K562 (cell line): ENCODE data around the gene BAIAP2. TPM values are rescaled to one million over a fixed set of nuclear protein-coding genes. Genes with fewer than 3 reads are reported as not detected.

Experiments used
- ATAC-seq: fragments of 200-7000 bp; cut with Tn5 transposase; 3 replicates; pipeline ENCODE4 v1.9.1; 2020; ENCODE audit warnings: moderate library complexity
- BruUV-seq: library from RNA; stranded (reverse); fragments of 400-500 nt; replicated peaks from 2 replicates; lab custom pipeline; 2021; lab: Mats Ljungman, UMichigan
- CTCF ChIA-PET: fragments of 300-600 bp; formaldehyde crosslinking; extraction: SDS; loops from one replicate; lab custom pipeline; 2021; ENCODE audit warnings: low intra/inter-chr PET ratio; lab: Yijun Ruan, JAX
- POLR2A ChIA-PET: fragments of 300-600, 350-650 bp; sonication (Branson Sonifier 250); formaldehyde crosslinking; extraction: SDS; loops from one replicate; lab custom pipeline; 2021; ENCODE audit warnings: antibody characterized with exemption, inconsistent platforms; lab: Yijun Ruan, JAX
- DNase-seq, 4 experiments: peaks; one replicate each; pipeline versions ENCODE4 v3.0.0 to v3.0.0-alpha.2; 2011 to 2018; ENCODE audit warnings: low spot score in 3 of 4, mixed read lengths in 3 of 4; ENCODE audit errors: extremely low read depth in 1 of 4
- FAIRE-seq: peaks from 2 replicates; lab custom pipeline; 2011; peaks lifted over from hg19 to GRCh38; lab: Jason Lieb, UNC
- H2AFZ ChIP-seq: 2 replicates; pipeline ENCODE4 v1.6.0; 2011; ENCODE audit warnings: low read depth, low read length, control low read depth, inconsistent platforms
- H3K27ac ChIP-seq: fragments of 200-600 bp; 3 replicates; pipeline ENCODE4 v1.8.0; 2011; ENCODE audit warnings: low read depth, mild to moderate bottlenecking, control low read depth, inconsistent platforms, low read length, moderate library complexity, mixed read lengths; ENCODE audit errors: extremely low read depth
- H3K27me3 ChIP-seq, 2 experiments: fragments of 300-600 bp in 1 of 2; 2 replicates in 1 of 2; 3 replicates in 1 of 2; pipeline versions ENCODE4 v1.6.0 to v1.8.0; 2011; ENCODE audit warnings: inconsistent platforms in 2 of 2, low read length in 2 of 2, mild to moderate bottlenecking in 1 of 2, mixed read lengths in 1 of 2, moderate library complexity in 1 of 2; ENCODE audit not compliant: control insufficient read depth in 2 of 2, insufficient read depth in 2 of 2
- H3K36me3 ChIP-seq: fragments of 300-600 bp; 3 replicates; pipeline ENCODE4 v1.8.0; 2011; ENCODE audit warnings: mild to moderate bottlenecking, low read length, inconsistent platforms; ENCODE audit not compliant: control insufficient read depth, insufficient read depth
- H3K4me1 ChIP-seq, 2 experiments: fragments of 200-600 bp in 1 of 2; replicated peaks in 1 of 2; 2 replicates in 1 of 2; 3 replicates in 1 of 2; pipeline versions ENCODE4 v1.5.1 to v1.8.0; 2011; ENCODE audit warnings: inconsistent platforms in 2 of 2, low read length in 2 of 2, mild to moderate bottlenecking in 1 of 2, mixed read lengths in 1 of 2, moderate library complexity in 1 of 2; ENCODE audit not compliant: control insufficient read depth in 2 of 2, insufficient read depth in 2 of 2
- H3K4me2 ChIP-seq: 2 replicates; pipeline ENCODE4 v1.6.1; 2011; ENCODE audit warnings: low read length, control low read depth, inconsistent platforms, mixed read lengths; ENCODE audit not compliant: insufficient read depth
- H3K4me3 ChIP-seq: fragments of 200-600 bp; sonication (generic), shearing (Covaris generic); 2 replicates; pipeline ENCODE4 v1.5.1; 2016; ENCODE audit warnings: control low read depth, inconsistent platforms
- H3K79me2 ChIP-seq: fragments of 200-600 bp; 3 replicates; pipeline ENCODE4 v1.8.0; 2011; ENCODE audit warnings: low read length, inconsistent platforms; ENCODE audit not compliant: control insufficient read depth, insufficient read depth
- H3K9ac ChIP-seq, 2 experiments: 2 replicates each; pipeline versions ENCODE4 v1.6.0 to v1.6.1; 2011; ENCODE audit warnings: low read depth in 2 of 2, low read length in 2 of 2, control low read depth in 1 of 2, inconsistent platforms in 1 of 2, mild to moderate bottlenecking in 1 of 2, mixed read lengths in 1 of 2; ENCODE audit not compliant: insufficient read depth in 1 of 2
- H3K9me1 ChIP-seq: one replicate; pipeline ENCODE4 v1.6.0; 2011; ENCODE audit warnings: inconsistent platforms, mild to moderate bottlenecking, low read length, moderate library complexity; ENCODE audit not compliant: control insufficient read depth, insufficient read depth
- H3K9me3 ChIP-seq: replicated peaks from 2 replicates; pipeline ENCODE4 v1.5.1; 2011; ENCODE audit warnings: low read depth, low read length, inconsistent platforms; ENCODE audit not compliant: control insufficient read depth, insufficient read depth
- H4K20me1 ChIP-seq: replicated peaks from 2 replicates; pipeline ENCODE4 v1.6.1; 2011; ENCODE audit warnings: low read length, inconsistent platforms, mixed read lengths; ENCODE audit not compliant: control insufficient read depth, insufficient read depth
- ILK ChIP-seq: fragments of 450-650 bp; IDR thresholded peaks from 2 replicates; pipeline ENCODE4 v1.6.1; 2016; ENCODE audit warnings: missing genetic modification characterization, low read depth, mild to moderate bottlenecking, missing compliant biosample characterization, moderate library complexity, borderline replicate concordance
- MCM3 ChIP-seq: fragments of 450-650 bp; IDR thresholded peaks from 2 replicates; pipeline ENCODE4 v1.6.1; 2016
- MYBL2 ChIP-seq, 2 experiments: fragments of 450-650 bp in 1 of 2; sonication (generic) in 1 of 2; formaldehyde crosslinking in 1 of 2; IDR thresholded peaks; 2 replicates each; pipeline versions ENCODE4 v1.6.1 to v1.8.1; 2017 to 2022; ENCODE audit warnings: borderline replicate concordance in 1 of 2, inconsistent platforms in 1 of 2, low read depth in 1 of 2, mild to moderate bottlenecking in 1 of 2, missing genetic modification reagents in 1 of 2, moderate library complexity in 1 of 2
- NELFE ChIP-seq: IDR thresholded peaks from 2 replicates; pipeline ENCODE4 v1.6.1; 2011; ENCODE audit warnings: mild to moderate bottlenecking; ENCODE audit not compliant: insufficient read depth, insufficient read length
- ZFP91 ChIP-seq: sonication (generic); formaldehyde crosslinking; IDR thresholded peaks from 2 replicates; pipeline ENCODE4 v1.8.0; 2022; ENCODE audit warnings: mild to moderate bottlenecking, missing genetic modification reagents
- ZNF143 ChIP-seq: sonication (generic); formaldehyde crosslinking; IDR thresholded peaks from 2 replicates; pipeline ENCODE4 v1.9.0; 2022; ENCODE audit warnings: mild to moderate bottlenecking, missing genetic modification reagents
- ZNF609 ChIP-seq: sonication (generic); formaldehyde crosslinking; IDR thresholded peaks from 2 replicates; pipeline ENCODE4 v1.8.1; 2023; ENCODE audit warnings: missing genetic modification reagents, mild to moderate bottlenecking, borderline replicate concordance
- WGBS: fragments of 100-300 bp; shearing (Covaris generic); methylation state at CpG from one replicate; pipeline ENCODE4 v1.1.6; 2016; ENCODE audit warnings: low coverage, mixed read lengths; ENCODE audit not compliant: insufficient coverage; ENCODE audit errors: missing lambda C conversion rate; 5-methylcytosine and 5-hydroxymethylcytosine counted together
- in situ Hi-C: fragments of 300-500 bp; cut with MboI; formaldehyde crosslinking; loops from 4 replicates; pipeline ENCODE4 v1.15.0; 2018; ENCODE audit warnings: inconsistent platforms, mixed read lengths
- intact Hi-C: fragments of 100-400 bp; cut with micrococcal nuclease; formaldehyde crosslinking; loops from 2 replicates; pipeline ENCODE4 v1.14.2; 2022
- polyA plus RNA-seq, 8 experiments: library from polyadenylated mRNA; depleted of rRNA in 4 of 8; stranded (reverse) in 5 of 8; unstranded in 3 of 8; fragments of >200 nt; fragmentation: Nextera tagmentation in 2 of 8; fragmentation: Illumina TruSeq in 1 of 8; extraction: Ambion mirVana in 2 of 8; extraction: Trizol in 1 of 8; gene quantifications; 2 replicates each; pipeline versions ENCODE4 v1.2.1 to v1.2.3, GENCODE V29; 2011 to 2014; ENCODE audit warnings: inconsistent platforms in 1 of 8, missing spikeins in 1 of 8
- total RNA-seq, 7 experiments: library from RNA; depleted of rRNA in 6 of 7; stranded (reverse); fragments of >200 nt in 6 of 7; fragmentation: Illumina TruSeq in 2 of 7; extraction: Trizol in 2 of 7; gene quantifications; 2 replicates each; pipeline versions ENCODE4 v1.2.1 to v1.2.3, GENCODE V29; 2011 to 2021; ENCODE audit warnings: low replicate concordance in 1 of 7

The BAIAP2 gene
- total and polyA plus RNA-seq, 9 of the 15 experiments (the other 6 are each of a cell fraction or from before 2014, with no cell fraction given) = 2.3 to 51.6 (median 18.4) TPM

- no peak for TF ChIP-seq MYBL2 (IDR thresholded peaks at IDR 0.05; ENCODE audit: low read depth)
- TF ChIP-seq MYBL2 (CRISPR knock-in tag; IDR thresholded peaks at IDR 0.05; ENCODE audit: borderline replicate concordance) = no peak
- TF ChIP-seq ZNF609 (CRISPR knock-in tag) = no peak
- no peak for TF ChIP-seq MCM3
Measured at GRCh38 chr17:81066072-81066471, 31.1 kb downstream of the BAIAP2 start (continued).

- no peak overlapping the region for H3K9ac ChIP-seq
Measured at GRCh38 chr17:81066771-81067315, 31.9 kb downstream of the BAIAP2 start.

More at GRCh38 chr17:81066771-81067315, 31.9 kb downstream of the BAIAP2 start:
- ChIA-PET CTCF (no interaction called here), POLR2A (interaction anchor here (0.7 to 1.0 kb wide), 2 partner anchors 13 to 634 kb away, joined by 3 to 4 read pairs; no protein-coding TSS in a partner anchor)
- 87% methylated on average over 11 of the region's 16 CpGs for WGBS
- no peak for DNase-seq
- Histone ChIP-seq H3K9me1 (no peaks in the 10 kb centered on the region), H2AFZ (no peak overlapping the region), H4K20me1 (no peaks in the 10 kb centered on the region; the same call in 1 of the 2 replicates), H3K27ac (no peak overlapping the region), H3K9me3 (no peaks in the 10 kb centered on the region), H3K27me3 (no peaks in the 10 kb centered on the region)
- intact Hi-C loops (no loop called here), in situ Hi-C loops (no loop called here)
- TF ChIP-seq ILK (tag) = no peak
- no peak for TF ChIP-seq NELFE
- TF ChIP-seq ZFP91 (CRISPR knock-in tag) = no peak
- TF ChIP-seq ZNF143 (CRISPR knock-in tag) = no peak
- TF ChIP-seq, all 486 proteins: peak for 0
- Histone ChIP-seq H3K36me3 (peaks cover 13% of the 10 kb centered on the region; the same call in 1 of the 3 replicates), H3K4me2 (no peak overlapping the region), H3K79me2 (no peaks in the 10 kb centered on the region; the same call in 2 of the 3 replicates), H3K4me1 (peaks cover 0 to 70% of the 10 kb centered on the region in 2 experiments; a peak in 3 of 5 replicates), H3K4me3 (no peak overlapping the region)
- FAIRE-seq (no peak), ATAC-seq (no peak)
- no TSS peak for BruUV-seq
